OCI-LY1 (cell line): ENCODE results near the gene PVALB.

Experiments used
- H2AFZ ChIP-seq: fragments of 200-600 bp; sonication (generic), shearing (Covaris generic); 2 replicates; pipeline ENCODE4 v1.6.0; 2014; ENCODE audit warnings: antibody characterized with exemption, mild to moderate bottlenecking, low read length
- H3F3A ChIP-seq: fragments of 200-600 bp; sonication (generic), shearing (Covaris generic); 2 replicates; pipeline ENCODE4 v1.6.0; 2014; ENCODE audit warnings: mild to moderate bottlenecking, antibody characterized with exemption, low read length, moderate library complexity; ENCODE audit not compliant: insufficient read depth
- H3K27ac ChIP-seq: fragments of 200-600 bp; sonication (generic); 2 replicates; pipeline ENCODE4 v1.5.1; 2014; ENCODE audit warnings: low read length, mixed run types, mild to moderate bottlenecking, low read depth; ENCODE audit not compliant: poor library complexity, severe bottlenecking
- H3K27me3 ChIP-seq: fragments of 200-600 bp; sonication (generic); 2 replicates; pipeline ENCODE4 v1.6.0; 2014; ENCODE audit warnings: antibody characterized with exemption, mild to moderate bottlenecking, low read length, moderate library complexity; ENCODE audit not compliant: insufficient read depth
- H3K36me3 ChIP-seq: fragments of 200-600 bp; sonication (generic); 2 replicates; pipeline ENCODE4 v1.6.1; 2014; ENCODE audit warnings: mild to moderate bottlenecking, antibody characterized with exemption, low read length, moderate library complexity, mixed read lengths; ENCODE audit not compliant: insufficient read depth
- H3K4me1 ChIP-seq: fragments of 200-600 bp; sonication (generic); 2 replicates; pipeline ENCODE4 v1.5.1; 2014; ENCODE audit warnings: mild to moderate bottlenecking, low read length, moderate library complexity; ENCODE audit not compliant: insufficient read depth, severe bottlenecking
- H3K4me2 ChIP-seq: fragments of 200-600 bp; sonication (generic), shearing (Covaris generic); 2 replicates; pipeline ENCODE4 v1.6.1; 2014; ENCODE audit warnings: low read length
- H3K4me3 ChIP-seq: fragments of 200-600 bp; sonication (generic); 2 replicates; pipeline ENCODE4 v1.5.1; 2014; ENCODE audit warnings: low read length, low read depth, mild to moderate bottlenecking, mixed read lengths; ENCODE audit not compliant: poor library complexity, severe bottlenecking
- H3K79me2 ChIP-seq: fragments of 200-600 bp; shearing (Covaris generic); 2 replicates; pipeline ENCODE4 v1.6.1; 2016; ENCODE audit warnings: mixed run types, low read length, mixed read lengths; ENCODE audit not compliant: insufficient read depth
- H3K9ac ChIP-seq: fragments of 200-600 bp; sonication (generic), shearing (Covaris generic); 2 replicates; pipeline ENCODE4 v1.6.1; 2014; ENCODE audit warnings: mild to moderate bottlenecking, low read length, mixed read lengths
- H3K9me2 ChIP-seq: fragments of 200-600 bp; sonication (generic), shearing (Covaris generic); 2 replicates; pipeline ENCODE4 v1.6.1; 2014; ENCODE audit warnings: low read depth, mild to moderate bottlenecking, low read length, mixed read lengths
- H3K9me3 ChIP-seq: fragments of 200-600 bp; shearing (Covaris generic); 2 replicates; pipeline ENCODE4 v1.6.1; 2014; ENCODE audit warnings: low read length, mixed read lengths
- H4K20me1 ChIP-seq: fragments of 200-600 bp; sonication (generic), shearing (Covaris generic); 2 replicates; pipeline ENCODE4 v1.6.0; 2016; ENCODE audit warnings: mild to moderate bottlenecking, low read length; ENCODE audit not compliant: insufficient read depth
- EZH2 ChIP-seq: fragments of 200-600 bp; sonication (generic), shearing (Covaris generic); IDR thresholded peaks from 2 replicates; pipeline ENCODE4 v1.8.0; 2017; ENCODE audit warnings: borderline replicate concordance, mixed run types, mild to moderate bottlenecking, antibody characterized with exemption, low read length, moderate library complexity, mixed read lengths
- TF ChIP-seq, protein P1 (sequence below): fragments of 200-600 bp; sonication (generic), shearing (Covaris generic); IDR thresholded peaks from 2 replicates; pipeline ENCODE4 v1.5.1; 2017; ENCODE audit warnings: mild to moderate bottlenecking, antibody characterized with exemption, low read length, moderate library complexity, mixed read lengths

PVALB gene

DNA sequence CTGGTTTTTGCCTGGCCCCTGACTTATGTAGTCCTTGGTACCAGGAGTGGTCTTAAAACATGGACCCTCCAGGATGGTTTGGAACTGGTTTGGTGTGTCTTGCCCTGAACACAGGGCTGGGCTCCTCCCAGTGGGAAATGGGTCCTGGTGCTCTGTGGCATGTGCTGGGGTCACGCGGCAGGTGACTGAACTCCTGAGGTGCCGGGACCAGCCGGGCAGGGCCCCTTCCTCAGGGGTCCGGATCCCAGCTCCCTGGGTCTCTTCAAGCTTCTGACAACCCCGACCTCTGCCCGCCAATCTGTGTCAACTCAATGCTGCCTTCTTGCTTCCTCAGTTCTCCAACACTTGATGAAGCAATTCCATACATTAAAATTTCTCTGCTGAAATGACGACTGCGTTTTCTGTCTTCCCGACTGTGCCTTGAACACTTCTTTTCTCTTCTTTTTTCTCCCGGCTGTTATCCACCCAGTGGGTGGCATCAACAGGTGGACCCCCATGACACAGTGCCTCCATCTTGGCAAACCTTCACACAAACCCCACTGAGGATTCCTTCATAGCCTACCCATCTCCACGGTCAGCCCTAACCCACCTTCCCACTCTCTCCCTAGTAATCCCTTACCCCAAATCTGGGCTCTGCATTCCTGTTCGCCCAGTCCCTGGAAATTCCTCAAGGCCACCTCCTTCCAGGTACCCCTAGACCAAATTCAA is 45.3 kb downstream of the PVALB start:
- H3K4me1 ChIP-seq: peaks cover 10% of the 10 kb centered on the region
- no peak overlapping the region for H3K9ac ChIP-seq
- no peaks in the 10 kb centered on the region for H3F3A ChIP-seq
- TF ChIP-seq, protein P1, sequence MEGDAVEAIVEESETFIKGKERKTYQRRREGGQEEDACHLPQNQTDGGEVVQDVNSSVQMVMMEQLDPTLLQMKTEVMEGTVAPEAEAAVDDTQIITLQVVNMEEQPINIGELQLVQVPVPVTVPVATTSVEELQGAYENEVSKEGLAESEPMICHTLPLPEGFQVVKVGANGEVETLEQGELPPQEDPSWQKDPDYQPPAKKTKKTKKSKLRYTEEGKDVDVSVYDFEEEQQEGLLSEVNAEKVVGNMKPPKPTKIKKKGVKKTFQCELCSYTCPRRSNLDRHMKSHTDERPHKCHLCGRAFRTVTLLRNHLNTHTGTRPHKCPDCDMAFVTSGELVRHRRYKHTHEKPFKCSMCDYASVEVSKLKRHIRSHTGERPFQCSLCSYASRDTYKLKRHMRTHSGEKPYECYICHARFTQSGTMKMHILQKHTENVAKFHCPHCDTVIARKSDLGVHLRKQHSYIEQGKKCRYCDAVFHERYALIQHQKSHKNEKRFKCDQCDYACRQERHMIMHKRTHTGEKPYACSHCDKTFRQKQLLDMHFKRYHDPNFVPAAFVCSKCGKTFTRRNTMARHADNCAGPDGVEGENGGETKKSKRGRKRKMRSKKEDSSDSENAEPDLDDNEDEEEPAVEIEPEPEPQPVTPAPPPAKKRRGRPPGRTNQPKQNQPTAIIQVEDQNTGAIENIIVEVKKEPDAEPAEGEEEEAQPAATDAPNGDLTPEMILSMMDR: no peak
- TF ChIP-seq EZH2: no peak
- H3K4me3 ChIP-seq: no peak overlapping the region
- no peaks in the 10 kb centered on the region for H3K79me2 ChIP-seq
- no peaks in the 10 kb centered on the region for H3K36me3 ChIP-seq
- H3K27me3 ChIP-seq: no peaks in the 10 kb centered on the region
- H3K27ac ChIP-seq: no peak overlapping the region
- no peaks in the 10 kb centered on the region for H3K9me3 ChIP-seq
- H3K9me2 ChIP-seq: no peaks in the 10 kb centered on the region
- no peak overlapping the region for H2AFZ ChIP-seq
- H4K20me1 ChIP-seq: no peaks in the 10 kb centered on the region
- H3K4me2 ChIP-seq: no peak overlapping the region

DNA sequence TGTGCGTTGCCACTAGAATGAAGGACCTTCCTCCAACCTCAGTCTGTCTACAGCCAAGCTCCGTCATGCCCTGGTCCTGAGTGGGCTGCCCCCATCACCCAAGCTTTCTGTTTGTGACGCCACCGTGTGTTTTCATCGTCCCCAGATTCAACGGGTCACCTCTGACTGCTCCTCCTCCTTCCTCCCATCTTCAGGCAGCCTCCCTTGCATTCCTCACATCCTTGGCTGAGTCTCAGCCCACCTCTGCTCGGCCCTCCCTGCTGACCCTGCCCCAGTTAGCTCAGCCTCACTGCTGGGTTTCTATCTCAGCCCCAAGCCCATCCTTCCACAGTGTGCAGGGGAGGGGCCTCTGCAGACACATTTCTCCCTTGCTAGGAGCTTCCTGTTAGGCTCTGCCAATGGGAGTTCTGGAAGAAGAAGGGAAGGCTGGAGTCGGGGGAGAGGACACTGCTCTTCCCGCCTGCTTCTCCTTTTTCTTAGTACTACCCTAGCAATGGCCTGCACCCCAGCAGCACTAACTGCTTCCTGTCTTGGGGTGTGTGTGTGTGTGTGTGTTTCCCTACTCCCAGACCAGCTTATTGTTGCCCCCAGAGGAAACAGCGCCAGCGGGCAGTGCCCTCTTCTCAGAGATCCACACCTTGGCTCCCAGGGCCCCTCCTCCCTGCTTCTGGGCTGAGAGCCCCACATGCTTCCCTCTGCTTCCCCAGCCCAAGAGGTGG is 46.2 kb downstream of the PVALB start:
- no peaks in the 10 kb centered on the region for H3F3A ChIP-seq
- no peak overlapping the region for H3K9ac ChIP-seq
- H3K4me2 ChIP-seq: no peak overlapping the region
- H3K4me1 ChIP-seq: peaks cover 9% of the 10 kb centered on the region
- no peak for TF ChIP-seq EZH2
- TF ChIP-seq, protein P1: no peak
- no peak overlapping the region for H3K27ac ChIP-seq
- no peak overlapping the region for H2AFZ ChIP-seq
- no peaks in the 10 kb centered on the region for H3K27me3 ChIP-seq
- H3K79me2 ChIP-seq: no peaks in the 10 kb centered on the region
- H3K9me3 ChIP-seq: no peaks in the 10 kb centered on the region
- no peaks in the 10 kb centered on the region for H4K20me1 ChIP-seq
- no peaks in the 10 kb centered on the region for H3K36me3 ChIP-seq
- no peak overlapping the region for H3K4me3 ChIP-seq
- no peaks in the 10 kb centered on the region for H3K9me2 ChIP-seq

DNA sequence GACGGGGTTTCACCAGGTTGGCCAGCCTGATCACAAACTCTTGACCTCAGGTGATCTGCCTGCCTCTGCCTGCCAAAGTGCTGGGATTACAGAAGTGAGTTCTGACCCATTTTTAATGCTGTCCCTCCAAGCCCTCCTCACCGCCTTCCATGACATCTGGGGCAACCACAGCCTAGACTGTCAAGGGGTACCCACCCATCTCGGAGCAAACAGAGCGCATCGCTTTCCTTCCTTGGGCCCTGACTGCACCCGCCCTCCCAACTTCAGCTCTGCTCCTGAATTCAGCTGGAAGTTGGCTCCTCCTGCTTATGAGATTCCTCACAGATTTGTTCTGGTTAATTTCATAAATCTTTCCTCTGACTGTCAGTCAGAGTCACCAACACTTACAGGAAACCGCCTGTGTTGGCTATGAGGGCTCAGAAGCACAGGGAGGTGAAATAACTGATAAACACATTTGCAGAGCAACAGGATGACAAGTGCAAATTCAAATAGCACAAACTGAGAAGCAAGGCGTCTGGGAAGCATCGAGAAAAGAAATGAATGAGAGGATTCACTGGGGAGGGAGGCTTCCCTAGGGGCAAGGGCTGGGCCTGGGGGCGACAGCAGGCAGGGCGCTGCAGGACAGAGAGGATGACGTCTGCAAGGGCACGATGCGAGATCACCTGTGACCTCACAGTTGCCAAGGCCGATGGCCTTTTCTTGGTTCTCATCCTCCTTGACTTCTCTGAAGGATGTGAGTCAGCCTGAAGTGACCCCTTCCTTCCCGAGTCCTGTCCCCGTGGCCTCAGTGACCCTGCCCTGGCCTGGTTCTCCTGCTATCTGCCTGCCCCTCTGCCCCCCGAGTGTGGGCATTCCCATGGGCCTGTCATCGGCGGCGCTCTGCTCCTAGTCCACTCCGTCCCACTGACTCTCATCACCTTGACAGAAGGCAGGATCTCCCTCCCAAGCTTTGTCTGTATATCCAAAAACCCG is 47.0 kb downstream of the PVALB start:
- Histone ChIP-seq H3K9me2 (no peaks in the 10 kb centered on the region), H4K20me1 (no peaks in the 10 kb centered on the region), H3K4me3 (no peak overlapping the region), H3K4me2 (no peak overlapping the region), H3F3A (no peaks in the 10 kb centered on the region), H3K27me3 (no peaks in the 10 kb centered on the region), H3K9ac (no peak overlapping the region), H3K27ac (no peak overlapping the region), H3K36me3 (no peaks in the 10 kb centered on the region), H3K79me2 (no peaks in the 10 kb centered on the region), H2AFZ (no peak overlapping the region), H3K9me3 (no peaks in the 10 kb centered on the region), H3K4me1 (peaks cover 1% of the 10 kb centered on the region)
- TF ChIP-seq, protein P1: no peak
- TF ChIP-seq EZH2: no peak
